ENCODE measurements around the gene CSRP1.
"Not testable (repeated sequence)": the region's sequence is repeated elsewhere in the genome, so short reads cannot be mapped to it uniquely, and the experiment has no call there.

CSRP1 gene

GRCh38 chr1:201479201-201479730, 27.7 kb downstream of the CSRP1 start:
- POLR2A ChIA-PET (ENCODE audit: low non-redundant PET): no interaction called here
- CTCF ChIA-PET: interaction anchor here (0.6 to 22.3 kb wide), 3 partner anchors 23 to 43 kb away, joined by 3 to 464 read pairs (median 29); partner anchors contain the start of gene CSRP1
- DNase-seq (ENCODE audit: low spot score): no peak
- peak overlapping the region; percentile 40; the same call in 1 of the 2 replicates for H3K27ac ChIP-seq
- no peak for TF ChIP-seq CTCF (conservative IDR thresholded peaks at IDR 0.05; ENCODE audit: low read depth)

- CTCF ChIA-PET: interaction anchor here (4.9 to 22.3 kb wide), 2 partner anchors 33 to 43 kb away, joined by 29 to 464 read pairs; partner anchors contain the start of gene CSRP1
- H3K27ac ChIP-seq; POLR2A ChIA-PET (ENCODE audit: low non-redundant PET); DNase-seq (ENCODE audit: low spot score): not testable (repeated sequence)
These were observed 28.3 kb downstream of the CSRP1 start for GRCh38 chr1:201478666-201479065.

- peak; percentile 93 for DNase-seq (ENCODE audit: low spot score)
- ChIA-PET POLR2A (ENCODE audit: low non-redundant PET) (interaction anchor here (0.7 to 1.2 kb wide), 2 partner anchors 12 to 19 kb away, joined by 4 to 6 read pairs; no protein-coding TSS in a partner anchor), CTCF (interaction anchor here (0.5 to 3.1 kb wide), 7 partner anchors 10 to 258 kb away, joined by 3 to 15 read pairs (median 4); no protein-coding TSS in a partner anchor)
- H3K27ac ChIP-seq: peak overlapping the region; percentile 97
- TF ChIP-seq CTCF (conservative IDR thresholded peaks at IDR 0.05; ENCODE audit: low read depth): no peak
These were observed 30.1 kb downstream of the CSRP1 start for GRCh38 chr1:201476670-201477344.

- no peak for TF ChIP-seq CTCF (conservative IDR thresholded peaks at IDR 0.05; ENCODE audit: low read depth)
- peak; percentile 69 for DNase-seq (ENCODE audit: low spot score)
- H3K27ac ChIP-seq: peak overlapping the region; percentile 97
- ChIA-PET CTCF (interaction anchor here (0.5 to 3.1 kb wide), 7 partner anchors 10 to 690 kb away, joined by 3 to 15 read pairs (median 4); no protein-coding TSS in a partner anchor), POLR2A (ENCODE audit: low non-redundant PET) (interaction anchor here (0.7 to 1.2 kb wide), 2 partner anchors 11 to 20 kb away, joined by 4 to 6 read pairs; no protein-coding TSS in a partner anchor)
These were observed 30.8 kb downstream of the CSRP1 start for GRCh38 chr1:201475915-201476669.

- peak; percentile 82 for DNase-seq (ENCODE audit: low spot score)
- POLR2A ChIA-PET (ENCODE audit: low non-redundant PET): no interaction called here
- CTCF ChIA-PET: interaction anchor here (0.5 to 3.1 kb wide), 2 partner anchors 25 to 37 kb away, joined by 3 to 15 read pairs; no protein-coding TSS in a partner anchor
- TF ChIP-seq CTCF (conservative IDR thresholded peaks at IDR 0.05; ENCODE audit: low read depth): no peak
- H3K27ac ChIP-seq: peak overlapping the region; percentile 97
These were observed 31.8 kb downstream of the CSRP1 start for GRCh38 chr1:201475130-201475529.

GRCh38 chr1:201473296-201473695, 33.6 kb downstream of the CSRP1 start:
- CTCF ChIA-PET: no interaction called here

GRCh38 chr1:201472321-201472720, 34.6 kb downstream of the CSRP1 start:
- POLR2A ChIA-PET (ENCODE audit: low non-redundant PET); DNase-seq (ENCODE audit: low spot score): not testable (repeated sequence)
- peak overlapping the region; percentile 84 for H3K27ac ChIP-seq
- CTCF ChIA-PET: interaction anchor here (0.6 to 0.7 kb wide), 2 partner anchors 33 to 182 kb away, joined by 3 to 4 read pairs; no protein-coding TSS in a partner anchor

More at GRCh38 chr1:201473296-201473695, 33.6 kb downstream of the CSRP1 start:
- H3K27ac ChIP-seq: peak overlapping the region; percentile 84; the same call in 1 of the 2 replicates
- DNase-seq (ENCODE audit: low spot score): no peak
- no peak for TF ChIP-seq CTCF (conservative IDR thresholded peaks at IDR 0.05; ENCODE audit: low read depth)
- POLR2A ChIA-PET (ENCODE audit: low non-redundant PET): no interaction called here
